Calu3 (cell line): ENCODE measurements around the gene EIF1B. TPM values are rescaled to one million over a fixed set of nuclear protein-coding genes. Genes with fewer than 3 reads are reported as not detected.

ENCODE experiments used
- BruUV-seq: library from RNA; stranded (reverse); fragments of 400-500 nt; replicated peaks from 2 replicates; lab custom pipeline; 2021; lab: Mats Ljungman, UMichigan
- CTCF ChIA-PET: fragments of 300-600 bp; sonication (Branson Sonifier 250); formaldehyde crosslinking; loops from one replicate; lab custom pipeline; 2022; ENCODE audit warnings: antibody characterized with exemption; lab: Charles Lee
- DNase-seq: peaks from one replicate; pipeline ENCODE4 v3.0.0; 2022
- H3K27ac Mint-ChIP-seq: one replicate; pipeline ENCODE4 v1.8.0; 2022; ENCODE audit warnings: mixed read lengths; ENCODE audit not compliant: unreplicated experiment
- H3K27me3 Mint-ChIP-seq: one replicate; pipeline ENCODE4 v1.8.0; 2022; ENCODE audit warnings: mixed read lengths; ENCODE audit not compliant: unreplicated experiment
- H3K36me3 Mint-ChIP-seq: one replicate; pipeline ENCODE4 v1.8.0; 2022; ENCODE audit warnings: mild to moderate bottlenecking, moderate library complexity, mixed read lengths; ENCODE audit not compliant: insufficient read depth, unreplicated experiment
- H3K4me1 Mint-ChIP-seq: one replicate; pipeline ENCODE4 v1.8.0; 2022; ENCODE audit warnings: mild to moderate bottlenecking, low read depth, mixed read lengths; ENCODE audit not compliant: unreplicated experiment
- H3K4me3 Mint-ChIP-seq: one replicate; pipeline ENCODE4 v1.8.0; 2022; ENCODE audit warnings: mild to moderate bottlenecking, low read depth, moderate library complexity, mixed read lengths; ENCODE audit not compliant: unreplicated experiment
- H3K9me3 Mint-ChIP-seq: one replicate; pipeline ENCODE4 v1.8.0; 2022; ENCODE audit warnings: low read depth, mixed read lengths; ENCODE audit not compliant: unreplicated experiment
- CTCF ChIP-seq: fragments of 200-600 bp; IDR thresholded peaks from one replicate; pipeline ENCODE4 v1.8.0; 2022; ENCODE audit warnings: antibody characterized with exemption; ENCODE audit not compliant: unreplicated experiment
- intact Hi-C: fragments of 100-400 bp; cut with micrococcal nuclease; formaldehyde crosslinking; loops from one replicate; pipeline ENCODE4 v1.10.0; 2022; ENCODE audit not compliant: unreplicated experiment
- total RNA-seq: library from RNA; stranded (reverse); gene quantifications from 2 replicates; pipeline ENCODE4 v1.2.3, GENCODE V29; 2022

EIF1B gene
- total RNA-seq, 1 experiment from 2014 or later, result 41.3 TPM

DNA sequence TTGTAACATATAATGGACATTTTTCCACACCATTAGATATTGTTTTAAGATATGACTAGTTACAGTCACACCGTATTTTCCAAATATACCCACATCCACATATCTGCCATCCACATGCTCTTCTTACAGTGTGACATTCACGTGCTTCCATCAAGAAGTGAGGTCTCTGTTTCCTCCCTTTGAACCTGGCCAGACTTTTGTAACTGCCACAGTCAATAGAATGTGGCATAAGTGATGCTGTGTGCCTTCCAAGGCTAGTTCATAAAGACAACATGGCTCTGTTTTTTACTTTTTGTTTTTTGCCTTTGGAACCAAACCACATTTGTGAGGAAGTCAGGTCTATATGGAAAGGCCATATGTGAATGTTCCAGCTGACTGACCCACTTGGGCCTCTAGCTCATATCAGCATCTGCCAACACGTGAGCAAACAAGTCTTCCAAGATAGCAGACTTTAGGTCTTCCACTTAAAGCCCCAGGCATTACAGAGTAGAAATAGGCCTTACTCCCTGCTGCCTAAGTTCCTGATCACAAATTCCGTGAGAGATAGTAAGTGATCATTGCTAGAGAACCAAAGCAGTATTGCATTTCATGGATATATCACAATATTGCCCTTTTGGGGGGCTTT is 27.1 kb downstream of the EIF1B start:
- CTCF ChIA-PET, result interaction anchor here (1.1 kb wide), 1 partner anchor 12 kb away, joined by 5 read pairs; no protein-coding TSS in a partner anchor
- no peak for DNase-seq

GRCh38 chr3:40337136-40338108 is 27.9 kb downstream of the EIF1B start:
- Mint-ChIP-seq H3K27me3 (no peaks in the 10 kb centered on the region), H3K4me3 (no peak overlapping the region), H3K4me1 (no peaks in the 10 kb centered on the region), H3K27ac (no peak overlapping the region), H3K36me3 (no peaks in the 10 kb centered on the region), H3K9me3 (no peaks in the 10 kb centered on the region)
- CTCF ChIA-PET, result interaction anchor here (1.1 kb wide), 1 partner anchor 11 kb away, joined by 5 read pairs; no protein-coding TSS in a partner anchor
- intact Hi-C loops, result no loop called here
- no TSS peak for BruUV-seq
- no peak for DNase-seq
- TF ChIP-seq CTCF, result no peak

More for the DNA sequence above, 27.1 kb downstream of the EIF1B start:
- no peaks in the 10 kb centered on the region for H3K9me3 Mint-ChIP-seq
- BruUV-seq, result no TSS peak
- no peaks in the 10 kb centered on the region for H3K4me1 Mint-ChIP-seq
- intact Hi-C loops, result no loop called here
- no peaks in the 10 kb centered on the region for H3K36me3 Mint-ChIP-seq
- TF ChIP-seq CTCF, result no peak
- no peak overlapping the region for H3K4me3 Mint-ChIP-seq
- H3K27ac Mint-ChIP-seq, result no peak overlapping the region
- no peaks in the 10 kb centered on the region for H3K27me3 Mint-ChIP-seq

DNA sequence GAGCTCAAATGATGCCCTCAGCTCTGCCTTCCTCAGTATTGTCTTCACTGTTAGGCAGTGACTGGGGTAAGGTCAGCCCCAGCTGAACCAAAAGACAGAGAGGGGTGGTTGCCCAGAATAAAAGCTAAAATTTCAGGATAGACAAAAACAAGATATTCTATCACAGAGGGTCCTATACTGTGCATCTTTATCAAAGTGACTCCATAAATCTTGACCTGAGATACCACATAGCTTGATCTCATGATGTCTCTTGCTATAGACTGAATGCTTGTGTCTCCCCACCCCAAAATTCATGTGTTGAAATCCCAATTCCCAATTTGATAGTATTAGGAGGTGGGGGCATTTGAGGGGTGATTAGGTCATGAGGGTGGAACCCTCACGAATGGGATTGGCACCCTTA is 30.4 kb downstream of the EIF1B start:
- H3K4me1 Mint-ChIP-seq, result no peaks in the 10 kb centered on the region

More for the DNA sequence above, 30.4 kb downstream of the EIF1B start:
- BruUV-seq, result no TSS peak
- DNase-seq, result no peak
- Mint-ChIP-seq H3K4me3 (no peak overlapping the region), H3K9me3 (no peaks in the 10 kb centered on the region), H3K27me3 (no peaks in the 10 kb centered on the region), H3K27ac (no peak overlapping the region), H3K36me3 (no peaks in the 10 kb centered on the region)
- TF ChIP-seq CTCF, result no peak
- intact Hi-C loops, result no loop called here
- CTCF ChIA-PET, result no interaction called here
